Activated CD8-positive, alpha-beta memory T cell treated with anti-CD3 and anti-CD28 coated beads for 1 hour (primary cell): ENCODE measurements around the gene SLC7A4.
"Not testable (repeated sequence)": the region's sequence is repeated elsewhere in the genome, so short reads cannot be mapped to it uniquely, and the experiment has no call there.

Experiments used
- DNase-seq, 2 donors: peaks; one replicate each; pipeline ENCODE4 v3.0.0-alpha.2; 2020; ENCODE audit warnings: low read depth in 1 of 2; ENCODE audit errors: extremely low read depth in 1 of 2

Gene SLC7A4

DNA sequence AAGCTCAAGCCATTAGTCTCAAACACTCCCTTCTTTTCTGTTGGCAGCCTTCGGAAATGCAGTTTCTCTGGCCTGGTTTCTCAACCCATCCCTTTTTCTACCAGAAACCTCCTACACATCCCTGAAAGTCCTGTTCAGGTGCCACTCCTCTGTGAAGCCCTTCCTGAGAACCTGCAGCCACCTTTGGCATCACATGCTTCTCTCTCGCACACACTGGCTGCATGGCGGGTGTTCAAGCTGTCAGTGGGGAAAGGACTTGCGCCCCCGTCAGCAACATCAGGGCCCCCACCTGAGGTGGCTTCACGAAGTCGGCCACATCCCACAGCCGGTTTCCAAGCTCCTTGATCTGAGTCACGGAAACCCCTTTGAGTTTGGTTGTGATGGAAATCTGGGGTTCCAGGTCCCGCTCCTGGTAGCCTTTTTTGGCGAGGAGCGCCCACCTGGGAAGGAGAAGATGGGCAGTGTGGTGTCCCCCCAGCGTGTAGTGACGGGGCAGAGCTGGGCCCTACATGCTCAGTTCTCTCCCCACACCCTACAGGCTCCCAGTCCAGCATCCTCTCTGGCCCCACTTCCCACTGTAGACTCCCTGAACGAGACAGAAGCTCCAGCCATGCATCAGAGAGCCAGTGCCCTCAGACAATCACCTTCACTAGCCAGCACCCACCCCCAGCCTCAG lies 11.6 kb upstream of the SLC7A4 start:
- no peak for DNase-seq

DNA sequence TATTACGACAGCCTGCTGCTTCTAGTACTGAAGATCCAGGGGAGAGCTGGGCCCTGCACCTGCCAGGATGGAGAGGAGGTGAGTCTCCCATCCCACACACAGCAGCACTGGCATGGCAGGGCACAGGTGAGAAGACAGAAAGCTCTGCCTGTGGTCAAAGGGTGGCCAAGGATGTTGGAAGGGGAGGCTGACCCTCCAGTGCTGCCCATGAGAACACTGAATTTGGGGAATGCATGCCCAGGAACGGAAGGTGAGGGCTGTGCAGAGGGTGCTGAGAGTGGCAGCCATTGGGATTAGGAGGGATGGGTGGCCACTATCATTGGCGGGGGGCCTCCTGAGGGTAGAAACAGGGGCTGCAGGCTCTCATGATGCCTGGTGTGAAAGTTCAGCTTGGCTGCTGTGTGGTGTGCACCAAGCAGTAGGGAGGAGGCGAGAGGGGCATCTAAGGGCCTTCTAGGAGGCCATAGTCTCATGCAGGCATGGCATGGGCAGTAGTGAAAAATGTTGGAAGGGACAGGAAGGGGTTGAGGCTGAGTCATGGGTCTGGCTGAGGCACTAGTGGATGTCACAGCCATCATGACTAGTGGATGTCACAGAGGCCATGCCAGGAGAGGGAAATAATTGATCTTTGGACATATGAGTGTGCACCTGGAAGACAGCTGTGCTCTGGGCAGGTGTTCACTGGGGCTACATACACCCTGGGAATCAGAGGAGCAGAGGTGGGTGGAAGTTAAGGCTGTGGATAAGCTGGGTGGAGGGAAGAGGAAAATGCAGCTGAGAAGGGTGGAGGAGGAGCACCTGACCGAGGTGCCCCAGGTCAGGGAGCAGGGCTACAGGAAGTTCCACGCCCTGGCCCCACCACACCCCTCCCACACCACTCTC lies 10.9 kb upstream of the SLC7A4 start:
- no peak for DNase-seq

DNA sequence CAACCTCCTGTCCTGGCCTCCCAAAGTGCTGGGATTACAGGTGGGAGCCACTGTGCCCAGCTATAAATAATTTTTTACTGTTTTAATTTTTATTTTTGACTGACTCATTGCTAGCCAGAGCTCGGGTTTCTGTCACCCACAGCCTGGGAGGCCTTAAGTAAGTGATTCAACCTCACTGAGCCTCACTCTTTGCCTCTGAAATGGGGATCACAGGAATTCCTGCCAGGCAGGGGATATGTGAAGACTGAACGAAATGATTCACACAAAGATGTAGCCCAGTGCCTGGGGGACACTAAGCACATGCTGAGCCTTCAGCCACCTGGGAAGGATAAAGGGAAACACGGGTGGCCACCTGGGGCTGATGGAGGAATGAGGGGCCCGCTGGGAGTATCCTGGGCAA lies 9.6 kb upstream of the SLC7A4 start:
- DNase-seq = no peak

DNA sequence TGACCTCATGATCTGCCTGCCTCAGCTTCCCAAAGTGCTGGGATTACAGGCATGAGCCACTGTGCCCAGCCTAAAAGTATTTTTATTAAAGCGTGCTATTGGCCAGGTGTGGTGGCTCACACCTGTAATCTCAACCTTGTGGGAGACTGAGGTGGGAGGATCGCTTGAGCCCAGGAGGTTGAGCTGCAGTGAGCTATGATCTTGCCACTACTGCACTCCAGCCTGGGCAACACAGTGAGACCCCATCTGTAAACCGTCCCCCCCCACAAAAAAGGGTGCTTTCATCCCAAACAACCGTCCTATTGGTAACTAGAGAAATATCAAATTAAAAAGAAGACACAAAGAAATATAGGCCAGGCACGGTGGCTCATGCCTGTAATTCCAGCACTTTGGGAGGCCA lies 6.8 kb upstream of the SLC7A4 start:
- not testable (repeated sequence) for DNase-seq

DNA sequence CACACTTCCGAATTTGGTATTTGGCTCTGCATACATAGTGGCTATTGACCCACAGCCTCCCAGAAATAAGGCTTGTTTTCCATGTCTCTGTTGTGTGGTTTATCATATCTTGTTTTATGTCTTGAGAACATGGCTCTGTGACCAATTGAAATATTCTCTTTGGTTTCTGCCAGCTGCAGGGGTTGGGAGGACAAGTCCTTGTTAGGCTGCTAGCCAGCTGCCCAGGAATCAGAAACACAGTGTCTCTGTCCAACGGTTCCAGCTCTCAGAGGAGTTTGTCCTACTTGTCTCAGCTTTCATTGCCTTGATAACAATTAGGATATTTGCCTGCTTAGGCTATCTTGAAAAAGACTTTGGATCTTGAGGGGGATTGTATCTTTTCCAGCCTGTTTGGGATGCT lies 6.0 kb upstream of the SLC7A4 start:
- no peak for DNase-seq

DNA sequence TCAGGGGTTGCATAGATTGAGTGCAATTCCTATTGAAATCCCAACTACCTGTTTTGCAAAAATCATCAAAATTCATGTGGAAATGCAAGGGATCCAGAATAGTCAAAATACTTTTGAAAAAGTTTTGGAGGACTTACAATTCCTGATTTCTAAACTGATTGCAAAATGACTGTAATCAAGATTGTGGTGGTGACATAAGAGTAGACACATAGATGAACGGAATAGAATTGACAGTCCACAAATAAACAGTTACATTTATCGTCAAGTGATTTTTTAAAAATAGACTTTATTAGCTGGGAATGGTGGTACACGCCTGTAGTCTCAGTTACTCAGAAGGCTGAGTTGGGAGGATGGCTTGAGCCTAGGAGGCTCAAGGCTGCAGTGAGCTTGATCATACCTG lies 2.6 kb upstream of the SLC7A4 start:
- no peak for DNase-seq

DNA sequence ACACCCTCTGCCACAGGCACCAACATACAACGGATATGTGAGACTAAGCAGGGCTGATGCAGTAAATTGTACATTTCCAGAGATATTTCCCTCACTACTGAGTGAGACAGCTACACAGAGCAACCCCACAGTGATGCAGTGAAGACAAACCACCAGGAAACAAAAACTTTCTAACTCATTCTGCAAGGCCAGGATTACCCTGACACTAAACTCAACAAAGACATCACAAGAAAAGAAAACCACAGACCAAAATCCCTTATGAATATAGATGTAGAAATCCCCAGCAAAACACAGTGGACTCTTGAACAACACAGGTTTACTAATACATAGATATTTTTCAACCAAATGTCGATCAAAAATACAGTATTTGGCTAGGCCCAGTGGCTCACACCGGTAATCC lies 1.5 kb upstream of the SLC7A4 start:
- DNase-seq = no peak

DNA sequence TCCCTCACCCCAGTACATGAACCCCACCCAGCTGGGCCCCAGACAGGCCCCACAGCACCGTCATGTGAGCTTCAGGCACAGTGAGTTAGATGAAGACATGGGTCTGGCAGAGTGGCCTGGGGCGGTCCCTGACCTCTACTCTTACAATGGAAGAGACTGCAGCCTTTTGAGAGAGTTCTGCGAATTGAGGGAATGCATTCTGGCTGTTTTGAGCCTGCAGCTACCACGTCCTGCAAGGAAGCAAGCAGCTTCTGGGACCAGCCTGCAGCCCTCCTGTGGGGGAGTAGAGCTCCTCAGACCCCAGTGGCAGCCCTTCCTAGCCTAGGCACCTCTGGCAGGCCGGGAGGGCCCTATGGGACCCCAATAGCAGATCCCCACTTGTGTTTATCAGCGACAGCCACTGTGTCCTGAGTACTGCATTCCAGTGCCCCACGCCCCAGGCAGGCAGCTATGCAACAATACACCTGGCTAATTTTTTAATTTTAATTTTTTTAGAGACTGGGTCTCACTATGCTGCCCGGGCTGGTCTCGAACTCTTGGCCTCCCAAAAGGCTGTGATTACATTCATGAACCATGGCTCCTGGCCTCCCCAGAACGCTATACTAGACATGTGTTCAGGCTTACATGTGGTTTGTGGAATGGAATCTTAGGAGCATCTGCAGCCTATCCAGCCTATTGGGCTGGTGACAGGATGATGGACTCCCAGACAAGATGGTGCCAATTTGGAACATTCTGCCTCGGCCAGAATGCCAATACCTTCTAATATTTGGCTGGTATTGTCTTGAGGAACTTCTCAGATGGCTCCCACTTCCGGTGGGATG lies 717 bp upstream of the SLC7A4 start:
- DNase-seq = no peak

DNA sequence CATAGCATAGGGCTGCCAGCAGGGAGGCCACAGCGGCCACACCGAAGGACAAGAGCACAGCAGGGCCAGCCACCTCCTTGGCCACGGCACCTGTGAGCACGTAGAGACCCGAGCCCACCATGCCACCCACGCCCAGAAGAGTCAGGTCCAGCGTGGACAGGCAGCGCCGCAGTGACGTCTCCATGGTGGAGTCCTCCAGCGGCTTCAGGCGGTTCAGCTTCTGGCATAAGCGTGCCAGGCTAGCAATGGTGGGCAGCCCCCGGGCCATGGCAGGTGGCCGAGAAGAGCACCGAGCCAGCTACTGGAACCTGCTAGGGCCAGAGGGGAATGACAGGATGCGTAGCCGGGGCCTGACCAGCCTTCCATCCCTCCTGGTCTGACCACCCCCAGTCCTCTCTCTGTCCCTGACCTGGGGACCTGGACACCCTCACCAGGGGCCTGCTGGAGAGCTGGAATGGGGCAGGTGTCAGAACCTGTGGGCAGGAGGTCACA lies 770 bp downstream of the SLC7A4 start:
- no peak for DNase-seq

DNA sequence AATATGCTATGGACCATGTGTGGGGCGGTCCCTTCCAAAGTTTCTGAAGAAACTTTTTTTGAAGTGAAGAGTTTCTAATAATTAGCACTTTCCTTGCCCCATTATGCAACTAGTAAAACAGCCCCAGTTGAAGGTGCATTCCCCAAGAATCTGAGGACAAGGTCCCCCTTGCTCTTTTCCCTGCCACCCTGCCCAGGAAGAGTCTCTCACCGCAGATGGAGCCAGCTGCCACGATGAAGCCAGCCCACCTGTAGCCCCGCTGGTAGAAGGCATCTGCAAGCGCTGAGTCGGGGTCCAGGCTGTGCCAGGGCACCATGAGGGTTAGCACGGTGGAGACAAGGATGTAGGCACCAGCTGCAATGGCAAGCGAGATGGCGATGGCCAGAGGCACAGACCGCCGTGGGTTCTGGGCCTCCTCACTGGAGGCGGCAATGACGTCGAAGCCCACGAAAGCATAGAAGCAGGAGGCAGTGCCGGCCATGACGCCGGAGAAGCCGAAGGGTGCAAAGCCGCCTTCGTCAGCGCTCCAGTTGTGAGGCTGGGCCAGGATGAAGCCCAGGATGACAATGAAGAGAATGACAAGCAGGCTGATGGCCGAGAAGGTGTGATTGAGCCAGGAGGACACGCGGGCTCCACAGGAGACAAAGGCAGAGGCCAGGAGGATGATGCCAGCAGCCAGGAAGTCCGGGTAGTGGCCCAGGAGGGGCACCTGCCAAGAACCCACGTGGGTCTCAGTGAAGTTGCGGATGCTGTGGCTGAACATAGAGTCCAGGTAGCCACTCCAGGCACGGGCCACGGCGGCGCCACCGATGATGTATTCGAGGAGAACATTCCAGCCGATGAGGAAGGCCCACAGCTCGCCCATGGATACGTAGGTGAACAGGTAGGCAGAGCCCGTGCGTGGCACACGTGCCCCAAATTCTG lies 1.5 kb downstream of the SLC7A4 start:
- no peak for DNase-seq

DNA sequence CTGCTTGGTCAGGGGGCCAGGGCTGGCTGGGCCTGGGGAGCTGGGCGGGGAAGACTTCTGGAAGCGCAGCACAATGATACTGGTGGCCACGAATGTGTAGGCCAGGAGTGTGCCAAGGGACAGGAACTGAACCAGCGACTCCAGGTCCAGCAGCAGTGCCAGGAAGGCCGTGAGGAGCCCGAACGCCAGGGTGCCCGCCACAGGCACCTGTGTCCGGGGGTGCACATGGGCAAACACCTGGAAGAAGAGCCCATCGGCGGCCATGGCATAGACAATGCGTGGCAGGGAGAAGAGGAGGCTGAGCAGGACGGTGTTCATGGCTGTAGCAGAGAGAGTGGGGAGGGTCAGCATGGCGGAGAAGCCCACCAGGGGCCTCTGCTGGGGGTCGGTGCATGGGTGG lies 2.3 kb downstream of the SLC7A4 start:
- no peak for DNase-seq

DNA sequence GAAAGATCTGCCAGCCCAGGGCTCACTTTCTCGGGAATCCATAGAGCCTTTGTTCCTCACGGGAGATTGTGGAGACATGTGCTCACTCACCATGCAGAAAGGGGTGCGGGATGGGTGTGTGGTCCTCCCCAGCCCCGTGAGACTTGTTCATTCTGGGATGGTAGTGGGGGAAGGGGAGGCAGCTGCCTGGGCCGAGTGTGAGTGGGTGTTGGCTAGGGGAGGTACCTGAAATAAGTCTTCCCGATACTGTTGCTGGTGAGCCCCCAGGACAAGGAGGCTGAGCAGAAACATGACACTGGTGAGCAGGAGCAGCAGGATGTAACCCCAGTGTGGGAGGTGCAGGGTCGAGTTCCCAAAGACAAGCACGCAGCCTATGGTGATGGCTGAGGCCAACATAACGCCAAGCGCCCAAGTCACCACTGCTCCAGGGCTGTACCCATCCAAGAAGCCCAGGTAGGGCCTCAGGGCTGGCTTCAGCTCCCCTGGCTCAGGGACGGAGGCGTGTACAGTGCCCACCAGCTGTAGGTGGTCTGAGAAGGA lies 2.8 kb downstream of the SLC7A4 start:
- no peak for DNase-seq

DNA sequence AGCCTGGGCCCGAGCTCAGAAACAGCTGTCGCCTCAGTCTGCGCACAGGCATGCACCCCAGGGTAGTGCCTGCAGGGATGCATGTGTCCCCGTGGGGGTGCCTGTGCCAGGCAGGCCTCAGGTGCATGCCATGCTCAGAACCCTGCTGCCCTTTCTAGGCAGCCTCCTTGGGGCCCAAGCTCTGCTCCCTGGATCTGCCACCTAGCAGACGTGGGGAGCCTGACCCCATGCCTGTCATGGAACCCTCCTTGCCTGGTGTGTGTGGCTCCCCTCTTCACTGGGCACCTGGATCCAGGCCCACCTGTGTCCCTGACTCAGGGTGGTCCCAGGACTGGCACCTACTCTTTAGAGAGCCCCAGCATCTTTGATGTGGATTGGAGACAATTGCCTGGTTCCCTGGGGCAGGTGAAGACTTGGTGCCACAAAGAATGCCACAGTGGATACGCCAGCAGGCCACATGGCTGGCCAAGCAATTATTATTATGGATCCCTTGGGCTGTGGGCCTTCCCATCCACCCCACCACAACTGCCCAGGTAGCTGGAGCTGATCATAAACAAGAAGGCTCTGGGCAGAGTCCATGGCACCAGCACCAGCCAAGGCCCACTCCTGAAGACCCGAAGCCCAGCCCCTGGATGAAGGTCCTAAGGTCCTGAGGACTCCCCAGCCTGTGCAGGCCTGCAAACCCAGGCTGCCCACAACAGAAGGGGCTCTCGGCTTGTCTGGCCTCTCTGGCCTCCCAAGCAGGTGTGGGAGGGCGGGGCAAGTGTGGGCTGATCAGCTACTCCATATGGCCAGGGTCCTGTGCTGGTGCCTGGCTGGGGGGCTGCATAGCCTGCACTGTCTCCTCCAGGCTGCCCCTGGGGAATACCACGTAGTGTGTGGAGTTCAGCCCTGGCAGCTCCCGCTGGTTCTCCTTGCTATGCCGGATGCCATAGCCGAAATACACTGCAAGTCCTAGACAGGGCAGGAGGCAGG lies 3.8 kb downstream of the SLC7A4 start:
- no peak for DNase-seq

DNA sequence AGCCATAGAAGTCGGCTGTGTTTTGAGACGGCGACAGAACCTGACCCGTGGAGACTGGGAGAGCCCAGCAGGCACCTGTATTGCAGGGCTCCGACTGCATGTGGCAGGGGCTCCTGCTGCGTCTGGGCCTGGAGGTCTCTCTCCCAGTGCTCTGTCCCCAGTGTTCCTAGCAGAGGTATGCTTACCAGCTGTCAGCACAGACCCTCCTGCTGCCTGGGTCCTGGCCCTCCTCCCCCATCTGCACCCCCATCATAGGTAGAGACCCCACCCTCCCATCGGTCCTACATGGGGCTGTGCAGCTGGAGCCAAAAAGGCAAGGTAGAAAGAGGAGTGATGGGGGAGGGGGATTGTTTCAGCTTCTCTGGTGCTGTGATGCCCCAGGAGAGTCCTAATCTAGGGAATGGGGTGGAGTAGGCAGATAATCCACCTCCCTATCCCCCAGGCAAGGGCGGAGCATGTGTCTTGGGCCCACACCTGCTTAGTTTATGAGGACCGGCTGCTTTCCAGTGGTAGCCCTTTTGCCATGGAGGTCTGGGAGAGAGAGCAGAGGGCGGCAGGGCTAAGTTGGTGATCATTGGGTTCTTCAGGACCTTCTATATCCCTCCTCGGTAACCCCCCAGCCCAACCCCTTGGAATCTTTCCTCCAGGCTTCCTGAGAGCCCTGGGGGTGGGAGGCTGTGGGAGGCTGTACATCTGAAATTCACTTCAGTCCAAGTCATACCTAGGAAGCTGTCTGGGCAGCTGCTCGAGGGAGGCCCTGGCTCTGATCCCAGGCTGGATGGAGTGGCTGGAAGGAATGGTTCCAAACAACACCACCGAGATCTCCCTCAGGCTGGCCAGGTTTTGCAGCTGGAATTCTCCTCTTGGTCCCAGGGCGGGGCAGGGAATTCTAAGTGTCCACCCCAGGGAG lies 5.3 kb downstream of the SLC7A4 start:
- DNase-seq = no peak

DNA sequence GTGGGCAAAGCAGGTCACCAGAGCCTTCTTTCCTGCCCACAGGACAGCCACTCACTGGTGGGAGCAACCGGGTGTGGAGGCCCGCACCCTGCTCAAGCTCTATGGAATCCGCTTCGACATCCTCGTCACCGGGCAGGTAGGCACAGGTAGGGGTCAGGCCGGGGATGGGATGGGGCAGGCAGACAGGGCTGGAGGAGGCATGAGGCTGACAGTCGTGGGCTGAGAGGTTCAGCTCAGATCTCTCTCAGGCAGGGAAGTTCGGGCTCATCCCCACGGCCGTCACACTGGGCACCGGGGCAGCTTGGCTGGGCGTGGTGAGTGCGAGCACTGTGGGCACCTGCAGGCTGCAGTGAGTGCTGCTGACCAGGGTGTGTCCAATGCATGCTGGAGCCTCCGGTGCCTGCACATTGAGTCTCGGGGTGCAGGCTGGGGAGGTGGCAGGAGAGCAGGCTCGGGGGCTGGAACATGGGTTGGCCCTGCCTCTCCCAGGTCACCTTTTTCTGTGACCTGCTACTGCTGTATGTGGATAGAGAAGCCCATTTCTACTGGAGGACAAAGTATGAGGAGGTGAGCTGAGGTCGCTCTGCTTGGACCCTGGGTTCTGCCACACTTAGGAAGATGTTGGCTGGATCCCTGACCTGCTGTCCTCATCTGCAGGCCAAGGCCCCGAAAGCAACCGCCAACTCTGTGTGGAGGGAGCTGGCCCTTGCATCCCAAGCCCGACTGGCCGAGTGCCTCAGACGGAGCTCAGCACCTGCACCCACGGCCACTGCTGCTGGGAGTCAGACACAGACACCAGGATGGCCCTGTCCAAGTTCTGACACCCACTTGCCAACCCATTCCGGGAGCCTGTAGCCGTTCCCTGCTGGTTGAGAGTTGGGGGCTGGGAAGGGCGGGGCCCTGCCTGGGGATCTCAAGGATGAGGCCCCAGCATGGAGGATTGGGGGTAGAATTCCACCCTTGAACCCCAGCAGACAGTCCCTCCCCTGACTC lies 6.3 kb downstream of the SLC7A4 start:
- DNase-seq = no peak

DNA sequence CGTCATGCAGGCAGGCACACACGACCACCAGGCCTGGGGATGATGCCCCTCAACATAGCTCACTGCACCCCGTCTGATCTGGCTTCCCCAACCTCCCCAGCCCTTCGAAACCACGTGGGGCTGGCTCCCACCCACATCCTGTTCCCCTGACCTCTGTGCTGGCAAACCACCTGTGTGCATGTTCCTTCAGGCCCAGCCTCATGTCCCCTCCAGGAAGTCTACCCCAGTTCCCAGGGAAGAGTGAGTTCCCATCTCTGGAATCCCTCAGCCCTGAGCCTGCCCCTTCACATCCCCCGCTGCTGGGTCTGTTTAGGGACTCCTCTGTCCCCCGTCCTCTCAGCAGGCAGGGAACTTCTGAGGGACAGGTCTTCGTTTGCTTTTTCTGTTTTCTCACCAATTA lies 7.1 kb downstream of the SLC7A4 start:
- DNase-seq = no peak
